Measurements from ENCODE around the gene RPTOR. TPM values are rescaled to one million over a fixed set of nuclear protein-coding genes. Genes with fewer than 3 reads are reported as not detected.

The RPTOR gene
- total and polyA plus RNA-seq, 2 donors (not counting 3 experiments of a cell fraction or from before 2014, with no cell fraction given), result 10.7 to 41.8 TPM

DNA sequence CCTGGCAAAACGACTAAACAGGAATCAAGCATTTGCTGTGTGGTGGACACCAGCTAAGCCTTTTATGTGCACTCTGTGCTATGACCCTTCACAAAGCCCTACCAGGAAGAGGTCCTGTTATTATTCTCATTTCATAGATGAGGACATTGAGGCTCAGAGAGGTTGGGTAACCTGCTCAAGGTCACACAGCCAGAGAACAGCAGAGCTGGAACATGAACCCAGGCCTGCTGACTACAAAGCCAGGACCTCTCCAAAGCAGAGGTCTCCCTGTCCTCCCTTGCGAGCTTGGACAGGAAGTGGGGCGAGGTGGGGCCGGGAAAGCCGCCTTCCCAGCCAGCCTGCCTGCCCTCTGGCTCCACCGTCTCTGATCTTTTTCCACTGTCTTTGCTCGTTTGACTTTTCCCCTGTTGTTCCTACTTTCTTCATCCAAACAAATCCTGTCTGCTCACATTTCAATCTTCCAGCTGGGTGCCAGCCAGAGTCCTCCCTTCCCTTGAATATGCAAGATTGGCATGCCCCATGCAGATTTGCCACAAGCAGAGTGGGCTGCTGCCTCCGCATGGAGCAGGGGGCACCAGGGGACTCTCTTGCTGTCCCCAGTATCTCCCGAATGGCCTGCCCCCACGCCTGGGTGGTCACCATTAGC lies 23.7 kb upstream of the RPTOR start:
- intact Hi-C loops (cut with micrococcal nuclease), result no loop called here

More for the DNA sequence above, 23.7 kb upstream of the RPTOR start:
- no peaks in the 10 kb centered on the region for H3K79me2 ChIP-seq (ENCODE audit: control insufficient read depth, insufficient read depth, low read length)
- dilution Hi-C loops (cut with MboI; ENCODE audit: extremely low pct_ligation_motif_present, low sequenced_read_pairs), result no loop called here
- H3K4me3 ChIP-seq (replicated peaks in 1 of 3; ENCODE audit: insufficient read depth in 1 of 3, low read depth in 1 of 3, low read length in 3 of 3), result no peak overlapping the region
- no peak overlapping the region for H3K9ac ChIP-seq (replicated peaks; ENCODE audit: extremely low read depth, insufficient read depth, low read length)
- CTCF ChIA-PET, result interaction anchor here (0.9 kb wide), 1 partner anchor 94 kb away, joined by 3 read pairs; no protein-coding TSS in a partner anchor
- POLR2A ChIA-PET, result no interaction called here
- BruUV-seq (replicated peaks), result no TSS peak
- peaks cover 0 to 10% of the 10 kb centered on the region in 2 experiments for H3K27me3 ChIP-seq (ENCODE audit: control insufficient read depth in 2 of 2, insufficient read depth in 2 of 2, low read length in 2 of 2)
- no peaks in the 10 kb centered on the region for H4K20me1 ChIP-seq (replicated peaks; ENCODE audit: control insufficient read depth, extremely low read depth, insufficient read depth, low read length)
- no peak overlapping the region for H3K4me2 ChIP-seq (ENCODE audit: insufficient read depth, low read length)
- no peak overlapping the region for H2AFZ ChIP-seq (ENCODE audit: low read depth, low read length)
- FAIRE-seq (no peak), DNase-seq (ENCODE audit: low read depth, low spot score) (no peak)
- no peak for TF ChIP-seq JUN (IDR thresholded peaks at IDR 0.05; ENCODE audit: borderline replicate concordance, insufficient read depth, insufficient read length, low read depth)
- TF ChIP-seq, protein P1, sequence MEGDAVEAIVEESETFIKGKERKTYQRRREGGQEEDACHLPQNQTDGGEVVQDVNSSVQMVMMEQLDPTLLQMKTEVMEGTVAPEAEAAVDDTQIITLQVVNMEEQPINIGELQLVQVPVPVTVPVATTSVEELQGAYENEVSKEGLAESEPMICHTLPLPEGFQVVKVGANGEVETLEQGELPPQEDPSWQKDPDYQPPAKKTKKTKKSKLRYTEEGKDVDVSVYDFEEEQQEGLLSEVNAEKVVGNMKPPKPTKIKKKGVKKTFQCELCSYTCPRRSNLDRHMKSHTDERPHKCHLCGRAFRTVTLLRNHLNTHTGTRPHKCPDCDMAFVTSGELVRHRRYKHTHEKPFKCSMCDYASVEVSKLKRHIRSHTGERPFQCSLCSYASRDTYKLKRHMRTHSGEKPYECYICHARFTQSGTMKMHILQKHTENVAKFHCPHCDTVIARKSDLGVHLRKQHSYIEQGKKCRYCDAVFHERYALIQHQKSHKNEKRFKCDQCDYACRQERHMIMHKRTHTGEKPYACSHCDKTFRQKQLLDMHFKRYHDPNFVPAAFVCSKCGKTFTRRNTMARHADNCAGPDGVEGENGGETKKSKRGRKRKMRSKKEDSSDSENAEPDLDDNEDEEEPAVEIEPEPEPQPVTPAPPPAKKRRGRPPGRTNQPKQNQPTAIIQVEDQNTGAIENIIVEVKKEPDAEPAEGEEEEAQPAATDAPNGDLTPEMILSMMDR (IDR thresholded peaks at IDR 0.05; ENCODE audit: extremely low read depth in 1 of 2, insufficient read depth in 1 of 2, low read depth in 1 of 2, low read length in 2 of 2), result no peak
- TF ChIP-seq POLR2A (IDR thresholded peaks at IDR 0.05; ENCODE audit: low read depth, low read length), result no peak
- TF ChIP-seq EZH2 (IDR thresholded peaks at IDR 0.05; ENCODE audit: borderline replicate concordance, low read depth, low read length, severe bottlenecking), result no peak
- TF ChIP-seq MYC (IDR thresholded peaks at IDR 0.05; ENCODE audit: low read depth, low read length), result no peak
- TF ChIP-seq, protein P2, sequence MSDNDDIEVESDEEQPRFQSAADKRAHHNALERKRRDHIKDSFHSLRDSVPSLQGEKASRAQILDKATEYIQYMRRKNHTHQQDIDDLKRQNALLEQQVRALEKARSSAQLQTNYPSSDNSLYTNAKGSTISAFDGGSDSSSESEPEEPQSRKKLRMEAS (IDR thresholded peaks at IDR 0.05; ENCODE audit: insufficient read depth, insufficient read length), result no peak
- no peak for TF ChIP-seq FOS (IDR thresholded peaks at IDR 0.05; ENCODE audit: borderline replicate concordance, insufficient read depth, low read length)
- no peak for TF ChIP-seq POLR2AphosphoS5 (IDR thresholded peaks at IDR 0.05; ENCODE audit: insufficient read depth, low read depth, low read length)
- no peak for TF ChIP-seq GATA2 (IDR thresholded peaks at IDR 0.05; ENCODE audit: insufficient read depth, insufficient read length, low read depth, low read length)
- peaks cover 9% of the 10 kb centered on the region for H3K4me1 ChIP-seq (ENCODE audit: control insufficient read depth, extremely low read depth, insufficient read depth, low read length)
- no peaks in the 10 kb centered on the region for H3K9me3 ChIP-seq (replicated peaks; ENCODE audit: control insufficient read depth, insufficient read depth, low read length)
- no peaks in the 10 kb centered on the region for H3K9me1 ChIP-seq (replicated peaks; ENCODE audit: control insufficient read depth, extremely low read depth, insufficient read depth, low read length)
- H3K27ac ChIP-seq (ENCODE audit: insufficient read depth, low read depth, low read length), result no peak overlapping the region
- H3K36me3 ChIP-seq (ENCODE audit: control insufficient read depth in 2 of 2, extremely low read depth in 1 of 2, insufficient read depth in 2 of 2, low read length in 2 of 2), result no peaks in the 10 kb centered on the region

Measured in endothelial cell of umbilical vein (primary cell).